Measurements from ENCODE around the gene SLC4A7.
"Not testable (repeated sequence)": the region's sequence is repeated elsewhere in the genome, so short reads cannot be mapped to it uniquely, and the experiment has no call there.

Gene SLC4A7

DNA sequence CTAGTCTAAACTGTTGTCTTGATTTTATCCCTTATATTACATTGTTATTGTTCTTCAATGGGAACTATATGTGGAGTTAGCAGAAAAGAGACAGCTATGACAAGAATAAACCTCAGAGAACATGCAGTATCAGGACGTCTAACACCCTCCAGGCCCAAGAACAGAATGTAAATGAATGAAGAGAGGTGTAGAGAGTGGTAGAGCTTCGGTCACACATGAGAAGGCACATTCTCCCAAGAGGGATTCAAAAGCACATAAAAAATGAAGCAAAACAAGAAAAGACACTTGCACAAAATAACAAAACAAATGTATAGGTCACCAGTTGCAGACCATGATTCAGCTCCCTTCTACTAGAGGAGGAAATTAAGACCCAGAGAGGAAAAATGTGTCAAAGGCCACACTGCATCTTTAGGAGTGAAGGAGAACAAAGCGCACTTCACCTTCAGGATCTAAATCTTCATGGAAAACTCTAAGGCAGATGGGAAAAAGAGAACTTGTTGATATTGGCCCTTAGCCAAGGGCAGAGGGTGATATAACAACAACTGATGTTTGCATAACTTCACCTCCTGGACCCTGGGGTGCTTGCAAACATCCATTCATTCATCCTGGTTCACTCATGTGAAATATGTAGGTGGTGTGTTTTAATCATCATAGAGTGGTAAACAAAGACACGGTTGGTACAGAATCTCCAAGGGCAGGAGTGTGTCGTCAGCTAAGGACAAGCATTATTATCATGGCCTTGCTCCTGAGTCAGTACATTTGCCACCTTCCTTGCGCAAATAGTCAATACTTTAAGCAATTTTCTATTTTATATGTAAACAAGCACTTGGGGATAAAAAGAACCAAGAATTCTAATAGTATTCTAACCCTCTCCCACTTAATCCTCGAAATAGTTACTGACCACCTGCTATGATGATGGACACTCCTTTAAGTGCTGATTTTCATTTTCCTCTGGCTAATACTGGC, 123.8 kb downstream of the SLC4A7 start:
- DNase-seq (ENCODE audit: low read depth in 1 of 2, low spot score in 1 of 2): no peak

GRCh38 chr3:27358372-27358771, 125.8 kb downstream of the SLC4A7 start:
- DNase-seq (ENCODE audit: low read depth in 1 of 2, low spot score in 1 of 2): no peak

DNA sequence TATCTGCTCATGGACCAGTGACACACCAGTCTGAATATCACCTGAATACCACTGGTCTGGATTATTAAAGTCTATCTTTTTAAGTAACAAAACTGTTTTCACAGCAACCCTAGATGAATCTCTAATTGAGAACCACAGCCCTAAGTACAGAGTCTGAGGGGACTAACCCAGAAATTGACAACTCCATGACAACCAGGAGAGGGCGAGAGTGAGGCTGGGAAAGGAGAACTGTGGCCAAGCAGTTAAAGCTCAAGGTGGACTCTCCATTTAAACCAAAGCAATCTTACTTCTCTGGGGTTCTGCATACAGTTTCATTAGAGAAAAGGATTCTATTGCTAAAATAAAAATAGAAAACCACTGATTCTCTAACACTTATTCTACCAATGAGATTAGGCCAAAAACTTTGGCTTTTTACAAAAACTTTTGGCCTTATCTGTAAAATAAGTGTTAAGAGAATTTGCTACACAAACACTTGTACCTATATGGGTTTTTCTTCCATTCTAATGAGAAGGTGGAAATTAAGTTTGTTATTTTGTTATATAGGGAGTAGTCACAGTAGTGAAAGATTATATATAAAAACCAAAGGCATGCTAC, 126.4 kb downstream of the SLC4A7 start:
- peak in 1 of 2 donors; percentile 32 for DNase-seq (ENCODE audit: low read depth in 1 of 2, low spot score in 1 of 2)

GRCh38 chr3:27356976-27357375, 127.2 kb downstream of the SLC4A7 start:
- DNase-seq (ENCODE audit: low read depth in 1 of 2, low spot score in 1 of 2): no peak

DNA sequence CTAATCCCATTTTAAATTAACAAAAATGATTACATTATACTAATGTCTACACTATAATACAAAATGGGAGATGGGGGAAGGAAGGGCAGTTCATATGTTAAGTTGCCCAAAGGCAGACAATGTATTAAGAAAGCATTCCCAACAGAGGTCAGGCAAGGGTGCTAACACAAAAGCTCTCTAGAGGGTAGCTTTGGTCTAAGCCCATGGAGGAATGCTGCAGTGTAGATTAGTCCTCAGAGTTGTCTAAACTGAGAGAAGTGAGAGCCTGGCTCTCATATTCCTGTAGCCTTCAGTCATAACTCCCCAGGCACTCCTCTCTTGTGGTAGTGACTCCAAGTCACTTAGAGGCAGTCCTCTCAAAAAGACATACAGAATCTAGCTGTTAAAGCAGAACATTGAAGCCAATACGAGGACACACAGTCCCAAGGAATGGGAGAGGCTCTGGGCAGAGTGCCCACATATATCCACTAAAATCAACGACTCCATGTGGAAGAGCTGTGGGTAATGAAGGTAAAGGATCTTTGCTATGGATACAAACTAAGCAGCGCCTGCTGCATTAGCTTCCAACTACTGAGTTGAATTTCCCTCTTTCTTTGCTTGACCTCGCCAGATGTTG, 129.5 kb downstream of the SLC4A7 start:
- no peak for DNase-seq (ENCODE audit: low read depth in 1 of 2, low spot score in 1 of 2)

GRCh38 chr3:27354161-27354560, 130.0 kb downstream of the SLC4A7 start:
- DNase-seq (ENCODE audit: low read depth in 1 of 2, low spot score in 1 of 2): no peak

- no peak for DNase-seq (ENCODE audit: low read depth in 1 of 2, low spot score in 1 of 2)
Measured at GRCh38 chr3:27353221-27353620, 131.0 kb downstream of the SLC4A7 start.

DNA sequence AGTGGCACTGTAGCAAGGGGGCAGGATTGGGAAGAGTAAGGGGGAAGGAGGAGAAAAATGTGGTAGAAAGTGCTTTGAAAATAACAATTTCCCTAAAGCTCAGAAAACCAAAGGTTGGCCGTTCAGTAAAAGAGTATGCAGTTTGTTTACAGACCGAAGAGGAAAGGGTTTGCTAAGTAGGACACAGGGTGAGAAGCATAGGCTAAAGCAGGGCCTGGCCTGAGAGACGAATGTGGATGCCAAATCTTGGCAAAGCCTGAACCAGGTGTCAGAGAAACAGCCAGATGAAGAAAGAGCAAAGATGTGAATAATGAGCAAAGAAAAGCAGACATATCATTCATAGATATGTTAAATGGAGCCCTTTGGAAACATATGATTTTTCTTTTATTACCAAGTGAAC, 132.1 kb downstream of the SLC4A7 start:
- no peak for DNase-seq (ENCODE audit: low read depth in 1 of 2, low spot score in 1 of 2)

- DNase-seq (ENCODE audit: low read depth in 1 of 2, low spot score in 1 of 2): no peak
Measured at GRCh38 chr3:27349832-27350231, 134.4 kb downstream of the SLC4A7 start.

DNA sequence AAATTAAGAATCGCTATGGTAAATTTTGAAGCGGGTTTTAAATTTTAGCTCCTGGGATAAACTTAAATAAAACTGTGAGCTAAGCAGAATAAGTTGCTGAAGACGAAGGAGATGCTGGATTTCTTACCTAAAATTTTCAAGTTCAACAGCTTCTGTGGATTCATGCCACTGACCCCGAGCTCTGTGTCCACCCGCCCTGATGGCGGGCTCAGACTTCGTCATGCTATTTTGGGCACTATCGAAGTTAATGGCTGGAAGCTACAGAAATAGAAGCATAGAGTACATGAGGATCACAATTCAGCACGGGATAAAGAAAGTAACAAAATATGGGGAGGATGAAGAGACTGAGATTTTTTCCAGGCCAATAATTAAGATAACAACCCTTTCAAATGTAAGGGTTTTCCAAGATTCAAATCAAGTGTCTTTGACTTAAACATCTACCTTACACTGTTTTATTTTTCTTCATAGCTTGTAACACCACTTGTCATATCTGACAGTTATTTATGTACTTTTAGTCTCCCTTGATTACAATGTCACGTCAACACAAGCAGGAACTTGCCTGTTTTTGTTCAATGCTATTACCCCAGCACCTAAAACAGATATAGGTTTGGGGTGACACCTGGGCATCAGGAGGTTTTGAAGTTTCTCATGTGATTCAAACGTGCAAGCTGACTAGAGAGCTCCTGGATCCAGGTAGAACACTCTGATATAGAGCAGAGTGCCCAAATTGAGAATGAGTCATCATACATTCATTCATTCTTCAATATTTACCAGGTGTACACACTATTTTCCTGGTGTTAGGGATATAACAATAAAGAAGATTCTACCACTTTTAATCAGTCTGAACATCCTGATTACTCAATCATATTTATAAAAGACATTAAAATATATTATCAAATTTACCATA, 138.0 kb downstream of the SLC4A7 start:
- DNase-seq (ENCODE audit: low read depth in 1 of 2, low spot score in 1 of 2): no peak

GRCh38 chr3:27345493-27345892, 138.7 kb downstream of the SLC4A7 start:
- DNase-seq (ENCODE audit: low read depth in 1 of 2, low spot score in 1 of 2): no peak

- DNase-seq (ENCODE audit: low read depth in 1 of 2, low spot score in 1 of 2): no peak
Measured at GRCh38 chr3:27345045-27345444, 139.1 kb downstream of the SLC4A7 start.

DNA sequence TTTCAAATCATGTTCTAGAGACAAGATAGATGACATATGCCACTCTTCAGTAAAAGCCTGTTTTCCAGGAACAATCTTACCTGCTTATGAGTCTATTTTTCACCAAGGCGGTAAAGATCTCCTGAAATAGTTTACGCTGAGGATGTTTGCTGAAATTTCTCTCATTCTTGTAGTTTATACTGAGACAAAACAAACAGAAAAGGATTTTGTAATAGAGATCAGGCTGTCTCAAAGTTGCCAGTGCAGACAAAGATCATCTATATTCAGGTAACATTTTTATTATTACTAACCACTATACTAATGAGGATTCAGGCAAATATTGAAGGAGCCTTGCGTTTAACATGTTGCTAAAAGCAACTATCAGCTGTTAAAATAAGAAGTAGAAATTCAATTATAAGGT, 140.0 kb downstream of the SLC4A7 start:
- DNase-seq (ENCODE audit: low read depth in 1 of 2, low spot score in 1 of 2): no peak

- no peak for DNase-seq (ENCODE audit: low read depth in 1 of 2, low spot score in 1 of 2)
Measured at GRCh38 chr3:27342267-27342666, 141.9 kb downstream of the SLC4A7 start.

DNA sequence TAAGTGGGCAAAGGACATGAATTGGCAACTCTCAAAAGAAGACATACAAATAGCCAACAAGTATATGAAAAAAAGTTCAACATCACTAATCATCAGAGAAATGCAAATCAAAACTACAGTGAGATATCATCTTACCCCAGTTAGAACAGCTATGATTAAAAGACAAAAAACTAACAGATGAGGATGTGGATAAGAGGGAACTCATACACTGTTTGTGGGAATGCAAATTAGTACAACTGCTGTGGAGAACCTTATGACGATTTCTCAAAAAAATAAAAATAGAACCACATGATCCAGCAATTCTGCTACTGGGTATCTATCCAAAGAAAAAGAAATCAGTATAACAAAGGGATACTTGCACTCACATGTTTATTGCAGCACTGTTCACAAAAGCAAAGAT, 143.7 kb downstream of the SLC4A7 start:
- no peak for DNase-seq (ENCODE audit: low read depth in 1 of 2, low spot score in 1 of 2)

DNA sequence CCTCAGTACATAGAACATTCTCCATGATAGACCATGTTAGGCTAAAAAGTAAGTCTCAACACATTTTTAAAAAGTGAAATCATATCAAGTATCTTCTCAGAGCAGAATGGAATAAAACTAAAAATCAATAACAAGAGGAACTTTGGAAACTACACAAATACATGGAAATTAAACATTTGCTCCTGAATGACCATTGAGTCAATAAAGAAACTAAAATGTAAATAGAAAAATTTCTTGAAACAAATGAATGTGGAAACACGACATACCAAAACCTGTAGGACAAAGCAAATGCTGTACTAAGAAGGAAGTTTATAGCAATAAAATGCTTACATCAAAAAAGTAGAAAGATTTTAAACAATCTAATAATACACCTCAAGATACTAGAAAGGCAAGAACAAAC, 148.6 kb downstream of the SLC4A7 start:
- DNase-seq (ENCODE audit: low read depth in 1 of 2, low spot score in 1 of 2): no peak

- no peak for DNase-seq (ENCODE audit: low read depth in 1 of 2, low spot score in 1 of 2)
Measured at GRCh38 chr3:27333843-27334242, 150.3 kb downstream of the SLC4A7 start.

DNA sequence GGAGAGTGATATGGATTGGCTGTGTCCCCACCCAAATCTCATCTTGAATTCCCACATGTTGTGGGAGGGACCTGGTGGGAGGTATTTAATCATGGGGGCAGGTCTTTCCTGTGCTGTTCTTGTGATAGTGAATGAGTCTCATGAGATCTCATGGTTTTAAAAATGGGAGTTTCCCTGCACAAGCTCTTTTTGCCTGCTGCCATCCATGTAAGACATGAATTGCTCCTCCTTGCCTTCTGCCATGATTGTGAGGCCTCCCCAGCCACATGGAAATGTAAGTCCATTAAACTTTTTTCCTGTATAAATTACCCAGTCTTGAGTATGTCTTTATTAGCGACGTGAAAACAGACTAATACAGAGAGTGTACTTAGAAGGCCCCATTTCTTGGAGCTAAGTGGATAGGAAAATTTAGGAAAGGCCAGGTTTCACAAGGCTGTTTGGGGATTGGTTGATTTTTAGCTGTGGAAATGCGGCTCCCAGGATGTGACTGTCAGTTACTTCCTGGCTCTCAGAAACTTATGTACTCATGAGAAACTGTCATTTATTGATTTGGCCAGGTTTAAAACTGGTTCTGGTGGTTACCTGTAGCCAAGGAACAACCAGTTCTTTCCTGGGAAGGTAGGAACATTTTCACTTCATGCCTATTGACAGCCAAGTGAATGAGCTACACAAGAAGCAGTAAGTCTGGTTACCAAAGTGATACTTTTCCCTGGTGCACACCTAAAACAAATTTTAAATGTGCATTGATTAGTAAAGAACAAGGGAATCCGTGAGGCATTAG, 155.0 kb downstream of the SLC4A7 start:
- not testable (repeated sequence) for DNase-seq (ENCODE audit: low read depth in 1 of 2, low spot score in 1 of 2)

- DNase-seq (ENCODE audit: low read depth in 1 of 2, low spot score in 1 of 2): no peak
Measured at GRCh38 chr3:27326629-27327545, 157.3 kb downstream of the SLC4A7 start.
